Activated CD4-positive, CD25-positive, alpha-beta regulatory T cell treated with anti-CD3 and anti-CD28 coated beads, Interleukin-2, amount 50 U/mL, for 24 hours (primary cell): ENCODE data around the gene EIF3K.

Experiments used
- ATAC-seq, 2 donors: fragments of 150-1000 bp; cut with Tn5 transposase; one replicate each; pipeline ENCODE4 v1.10.0; 2021; ENCODE audit warnings: mild to moderate bottlenecking in 1 of 2, moderate library complexity in 1 of 2

Gene EIF3K

GRCh38 chr19:38650172-38650775 lies 31.3 kb downstream of the EIF3K start:
- ATAC-seq = no peak

GRCh38 chr19:38650911-38651584 lies 32.1 kb downstream of the EIF3K start:
- ATAC-seq = no peak

- no peak for ATAC-seq
Observed at GRCh38 chr19:38653028-38653571, 34.1 kb downstream of the EIF3K start.

GRCh38 chr19:38654628-38655055 lies 35.7 kb downstream of the EIF3K start:
- ATAC-seq = no peak

GRCh38 chr19:38655148-38655824 lies 36.3 kb downstream of the EIF3K start:
- peak; percentile 79 to 83 for ATAC-seq

- ATAC-seq = peak; percentile 22 to 29
Observed at GRCh38 chr19:38656171-38656981, 37.4 kb downstream of the EIF3K start.

GRCh38 chr19:38657633-38658222 lies 38.7 kb downstream of the EIF3K start:
- peak; percentile 63 to 67 for ATAC-seq

- no peak for ATAC-seq
Observed at GRCh38 chr19:38658462-38659306, 39.7 kb downstream of the EIF3K start.

- no peak for ATAC-seq
Observed at GRCh38 chr19:38660724-38661123, 41.7 kb downstream of the EIF3K start.

GRCh38 chr19:38661136-38661535 lies 42.1 kb downstream of the EIF3K start:
- no peak for ATAC-seq

- no peak for ATAC-seq
Observed at GRCh38 chr19:38661996-38662395, 43.0 kb downstream of the EIF3K start.

GRCh38 chr19:38662537-38663155 lies 43.7 kb downstream of the EIF3K start:
- no peak for ATAC-seq

- no peak for ATAC-seq
Observed at GRCh38 chr19:38663156-38663651, 44.2 kb downstream of the EIF3K start.

GRCh38 chr19:38663957-38664502 lies 45.0 kb downstream of the EIF3K start:
- no peak for ATAC-seq

- ATAC-seq = no peak
Observed at GRCh38 chr19:38664503-38665211, 45.7 kb downstream of the EIF3K start.

GRCh38 chr19:38665219-38665931 lies 46.4 kb downstream of the EIF3K start:
- ATAC-seq = no peak

- no peak for ATAC-seq
Observed at GRCh38 chr19:38665950-38666662, 47.1 kb downstream of the EIF3K start.
